Thyroid gland (tissue), 4 donors: ENCODE results near the gene PTPN14. TPM values are rescaled to one million over a fixed set of nuclear protein-coding genes. Genes with fewer than 3 reads are reported as not detected.

Experiments
- DNase-seq, 2 donors: peaks; one replicate each; pipeline ENCODE4 v3.0.0-alpha.2; 2019
- H3K27ac ChIP-seq, 3 donors: fragments of 200-600 bp; sonication (generic); 1 replicate in 2 of 3; 2 replicates in 1 of 3; pipeline ENCODE4 v1.5.1; 2016 to 2019; ENCODE audit warnings: mild to moderate bottlenecking in 1 of 3, moderate library complexity in 1 of 3
- H3K27me3 ChIP-seq: fragments of 200-600 bp; sonication (generic); one replicate; pipeline ENCODE4 v1.5.1; 2019
- H3K36me3 ChIP-seq, 2 donors: fragments of 200-600 bp; sonication (generic); one replicate each; pipeline ENCODE4 v1.5.1; 2016 to 2019
- H3K4me1 ChIP-seq, 2 donors: fragments of 200-600 bp; sonication (generic); one replicate each; pipeline ENCODE4 v1.5.1; 2017 to 2019
- H3K4me3 ChIP-seq, 3 donors: fragments of 200-600 bp; sonication (generic); replicated peaks in 1 of 3; 1 replicate in 2 of 3; 2 replicates in 1 of 3; pipeline ENCODE4 v1.5.1; 2016; ENCODE audit warnings: mild to moderate bottlenecking in 1 of 3
- H3K9me3 ChIP-seq: fragments of 200-600 bp; sonication (generic); one replicate; pipeline ENCODE4 v1.5.1; 2017
- CTCF ChIP-seq, 6 experiments: fragments of 200-600 bp in 3 of 6; fragments of 450-650 bp in 3 of 6; sonication (generic) in 3 of 6; IDR thresholded peaks; one replicate each; pipeline ENCODE4 v1.5.1; 2016 to 2019; ENCODE audit warnings: antibody characterized with exemption in 6 of 6, mild to moderate bottlenecking in 2 of 6, inconsistent platforms in 1 of 6, moderate library complexity in 1 of 6
- POLR2A ChIP-seq, 2 donors: fragments of 450-650 bp; IDR thresholded peaks; one replicate each; pipeline ENCODE4 v1.6.1; 2017; ENCODE audit warnings: antibody characterized with exemption in 2 of 2, mild to moderate bottlenecking in 2 of 2, moderate library complexity in 1 of 2
- WGBS, 2 donors: methylation state at CpG; one replicate each; pipeline ENCODE4 v1.1.5; 2017; 5-methylcytosine and 5-hydroxymethylcytosine counted together
- intact Hi-C: fragments of 100-400 bp; cut with DNase I; formaldehyde crosslinking; loops from one replicate; pipeline ENCODE4 v1.15.1; 2023
- total RNA-seq, 4 donors: library from RNA; depleted of rRNA; stranded (reverse); fragments of >200 nt; gene quantifications; one replicate each; pipeline ENCODE4 v1.2.3, GENCODE V29; 2016

The PTPN14 gene
- total RNA-seq, 4 donors from 2014 or later: 28.1 to 33.4 (median 31.8) TPM

- no peaks in the 10 kb centered on the region for H3K4me1 ChIP-seq
- intact Hi-C loops: no loop called here
- no peak overlapping the region for H3K4me3 ChIP-seq
- no peaks in the 10 kb centered on the region for H3K9me3 ChIP-seq
- H3K27me3 ChIP-seq: no peaks in the 10 kb centered on the region
- peaks cover 0 to 4% of the 10 kb centered on the region in 2 donors for H3K36me3 ChIP-seq
- H3K27ac ChIP-seq: no peak overlapping the region
- DNase-seq: no peak
- WGBS, 2 donors: 69 to 75% methylated on average over 4 of the region's 4 CpGs
- TF ChIP-seq POLR2A (IDR thresholded peaks at IDR 0.05): no peak
- TF ChIP-seq CTCF (IDR thresholded peaks at IDR 0.05): no peak
These were observed 234.1 kb downstream of the PTPN14 start for GRCh38 chr1:214317300-214317699.

- intact Hi-C loops: no loop called here
- TF ChIP-seq CTCF (IDR thresholded peaks at IDR 0.05) (no peak), POLR2A (IDR thresholded peaks at IDR 0.05) (no peak)
- no peaks in the 10 kb centered on the region for H3K4me1 ChIP-seq
- 83 to 94% methylated on average over 5 of the region's 5 CpGs for WGBS, 2 donors
- H3K27ac ChIP-seq: no peak overlapping the region
- no peaks in the 10 kb centered on the region for H3K9me3 ChIP-seq
- no peak overlapping the region for H3K4me3 ChIP-seq
- DNase-seq: peak in 1 of 2 donors; percentile 24
- no peaks in the 10 kb centered on the region for H3K27me3 ChIP-seq
- peaks cover 0 to 4% of the 10 kb centered on the region in 2 donors for H3K36me3 ChIP-seq
These were observed 234.8 kb downstream of the PTPN14 start for GRCh38 chr1:214316593-214316992.

GRCh38 chr1:214314178-214314843, 237.1 kb downstream of the PTPN14 start:
- Histone ChIP-seq H3K9me3 (no peaks in the 10 kb centered on the region), H3K27me3 (no peaks in the 10 kb centered on the region), H3K4me3 (no peak overlapping the region), H3K27ac (no peak overlapping the region), H3K4me1 (no peaks in the 10 kb centered on the region), H3K36me3 (no peaks in the 10 kb centered on the region)
- TF ChIP-seq POLR2A (IDR thresholded peaks at IDR 0.05): no peak
- TF ChIP-seq CTCF (IDR thresholded peaks at IDR 0.05): no peak
- intact Hi-C loops: no loop called here
- WGBS, 2 donors: 87 to 90% methylated on average over 5 of the region's 5 CpGs
- no peak for DNase-seq

GRCh38 chr1:214312530-214313051, 238.8 kb downstream of the PTPN14 start:
- intact Hi-C loops: no loop called here
- Histone ChIP-seq H3K27me3 (no peaks in the 10 kb centered on the region), H3K9me3 (no peaks in the 10 kb centered on the region), H3K4me1 (no peaks in the 10 kb centered on the region), H3K4me3 (no peak overlapping the region), H3K36me3 (no peaks in the 10 kb centered on the region), H3K27ac (no peak overlapping the region)
- no peak for TF ChIP-seq POLR2A (IDR thresholded peaks at IDR 0.05)
- peak in 1 of 2 donors; percentile 14 for DNase-seq
- 81 to 91% methylated on average over 10 of the region's 10 CpGs for WGBS, 2 donors

GRCh38 chr1:214310777-214311690, 240.4 kb downstream of the PTPN14 start:
- no peaks in the 10 kb centered on the region for H3K27me3 ChIP-seq
- intact Hi-C loops: no loop called here

More at GRCh38 chr1:214310777-214311690, 240.4 kb downstream of the PTPN14 start:
- no peaks in the 10 kb centered on the region for H3K9me3 ChIP-seq
- H3K27ac ChIP-seq: no peak overlapping the region
- no peaks in the 10 kb centered on the region for H3K36me3 ChIP-seq
- TF ChIP-seq CTCF (IDR thresholded peaks at IDR 0.05) (no peak), POLR2A (IDR thresholded peaks at IDR 0.05) (no peak)
- no peaks in the 10 kb centered on the region for H3K4me1 ChIP-seq
- no peak for DNase-seq
- H3K4me3 ChIP-seq: no peak overlapping the region
- WGBS, 2 donors: 82 to 84% methylated on average over 11 of the region's 11 CpGs
